IPS-NIHi7 (cell line): Measurements from ENCODE around the gene ST6GALNAC3.
"Not testable (repeated sequence)": the region's sequence is repeated elsewhere in the genome, so short reads cannot be mapped to it uniquely, and the experiment has no call there.

Experiments used
- DNase-seq: peaks from one replicate; pipeline ENCODE4 v3.0.0; 2012; ENCODE audit warnings: mixed read lengths; ENCODE audit errors: extremely low spot score

Gene ST6GALNAC3

GRCh38 chr1:76340056-76340455, 265.5 kb downstream of the ST6GALNAC3 start:
- no peak for DNase-seq

- not testable (repeated sequence) for DNase-seq
These were observed 267.3 kb downstream of the ST6GALNAC3 start for GRCh38 chr1:76341816-76342215.

- DNase-seq, result no peak
These were observed 268.8 kb downstream of the ST6GALNAC3 start for GRCh38 chr1:76343356-76343755.

GRCh38 chr1:76351655-76352054, 277.1 kb downstream of the ST6GALNAC3 start:
- no peak for DNase-seq

GRCh38 chr1:76352741-76353435, 278.3 kb downstream of the ST6GALNAC3 start:
- no peak for DNase-seq

- no peak for DNase-seq
These were observed 279.7 kb downstream of the ST6GALNAC3 start for GRCh38 chr1:76354236-76354635.

DNA sequence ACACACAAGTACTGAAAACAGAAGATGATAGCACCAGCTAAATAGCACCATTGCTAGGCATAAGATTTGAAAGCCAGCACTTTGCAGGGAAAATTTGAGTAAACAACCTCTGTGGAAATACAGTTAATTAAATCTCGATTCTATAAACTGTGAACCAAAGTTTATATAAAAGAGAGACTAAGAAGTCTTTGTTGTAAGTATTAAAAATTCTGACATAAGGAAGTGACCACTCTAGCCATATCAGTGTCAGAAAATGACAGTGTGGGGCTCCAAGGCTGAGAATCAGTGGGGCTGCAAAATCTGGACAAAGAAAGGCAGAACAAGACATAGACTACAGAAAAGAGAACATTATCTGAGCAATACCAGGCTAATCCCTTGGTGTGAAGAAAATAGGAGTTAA, 292.2 kb downstream of the ST6GALNAC3 start:
- no peak for DNase-seq

DNA sequence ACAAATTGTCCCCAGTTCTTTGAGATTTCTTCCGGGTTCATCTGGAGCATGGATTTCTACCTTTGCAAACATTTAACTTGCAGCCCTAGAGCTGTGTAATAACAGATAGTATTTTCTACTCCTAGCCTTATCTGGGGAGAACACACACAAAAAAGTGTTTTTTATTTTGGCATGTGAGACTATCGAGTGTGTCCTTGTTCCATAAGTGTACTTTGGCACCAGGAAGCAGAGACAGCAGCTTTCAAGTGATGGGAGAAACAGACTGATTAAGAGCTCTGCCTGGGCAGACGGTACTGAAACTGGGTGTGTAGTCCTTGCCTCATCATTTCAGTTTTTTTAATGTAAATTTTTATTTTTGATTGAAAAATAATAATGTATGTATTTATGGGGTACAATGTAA, 297.4 kb downstream of the ST6GALNAC3 start:
- no peak for DNase-seq

GRCh38 chr1:76374086-76374485, 299.5 kb downstream of the ST6GALNAC3 start:
- no peak for DNase-seq

- no peak for DNase-seq
These were observed 302.7 kb downstream of the ST6GALNAC3 start for GRCh38 chr1:76377247-76377646.

GRCh38 chr1:76379506-76379905, 305.0 kb downstream of the ST6GALNAC3 start:
- no peak for DNase-seq

- DNase-seq, result no peak
These were observed 307.0 kb downstream of the ST6GALNAC3 start for GRCh38 chr1:76381450-76382097.

DNA sequence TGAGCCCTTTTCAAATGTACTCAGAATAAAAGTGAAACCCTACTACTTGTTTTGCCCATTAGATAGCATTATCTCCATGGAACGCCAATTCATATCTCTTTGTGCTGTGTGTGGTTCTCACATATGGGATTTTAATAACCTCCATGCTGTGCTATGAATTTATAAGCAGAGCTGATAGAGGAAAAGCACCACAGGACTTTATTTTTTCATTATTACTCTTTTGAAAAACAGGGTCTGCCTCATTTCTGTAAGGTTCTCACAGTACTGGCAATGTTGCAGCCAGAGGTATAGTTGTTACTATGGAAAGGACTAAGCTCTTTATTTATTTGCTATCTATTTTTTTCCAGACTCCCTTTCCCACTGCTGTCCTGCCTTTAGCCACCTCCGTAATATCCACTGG, 313.7 kb downstream of the ST6GALNAC3 start:
- no peak for DNase-seq

- DNase-seq, result no peak
These were observed 315.9 kb downstream of the ST6GALNAC3 start for GRCh38 chr1:76390456-76390855.

- DNase-seq, result no peak
These were observed 320.5 kb downstream of the ST6GALNAC3 start for GRCh38 chr1:76395059-76395458.

DNA sequence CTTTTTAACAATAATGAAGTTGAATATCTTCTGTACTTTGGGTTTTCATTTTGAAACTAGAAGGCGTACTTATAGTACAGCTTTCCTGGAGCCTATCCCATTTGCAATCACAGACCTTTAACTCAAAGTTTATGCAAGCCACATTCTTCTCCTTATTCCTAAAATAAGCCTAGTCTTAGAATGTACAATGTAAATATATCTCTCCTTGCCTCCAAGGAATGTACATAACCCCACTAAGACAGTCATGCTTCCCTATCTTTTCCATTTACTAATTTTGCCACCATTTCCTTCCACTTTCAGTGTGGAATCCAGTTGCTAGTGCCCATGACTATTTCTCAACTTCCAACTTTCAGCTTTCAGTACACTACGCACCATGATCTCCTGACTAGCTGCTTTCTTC, 327.6 kb downstream of the ST6GALNAC3 start:
- no peak for DNase-seq

DNA sequence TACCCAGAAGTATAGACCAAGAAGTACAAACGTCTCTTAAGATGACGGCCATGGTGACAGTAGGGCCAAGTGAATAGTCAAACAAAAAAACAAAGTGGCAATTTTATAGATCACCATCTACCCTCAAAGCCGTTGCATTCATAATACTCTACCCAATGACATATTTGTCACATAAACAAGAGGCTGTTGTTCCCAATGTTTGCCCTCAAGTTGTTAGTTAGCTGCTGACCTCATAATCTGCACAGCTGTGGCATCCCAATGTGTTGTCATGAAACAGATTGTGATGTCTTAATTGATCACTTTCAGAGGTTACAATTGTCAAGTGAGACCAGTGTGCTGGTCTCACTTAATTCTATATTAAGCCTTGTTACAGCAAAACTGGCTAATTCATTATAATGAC, 333.8 kb downstream of the ST6GALNAC3 start:
- DNase-seq, result no peak

DNA sequence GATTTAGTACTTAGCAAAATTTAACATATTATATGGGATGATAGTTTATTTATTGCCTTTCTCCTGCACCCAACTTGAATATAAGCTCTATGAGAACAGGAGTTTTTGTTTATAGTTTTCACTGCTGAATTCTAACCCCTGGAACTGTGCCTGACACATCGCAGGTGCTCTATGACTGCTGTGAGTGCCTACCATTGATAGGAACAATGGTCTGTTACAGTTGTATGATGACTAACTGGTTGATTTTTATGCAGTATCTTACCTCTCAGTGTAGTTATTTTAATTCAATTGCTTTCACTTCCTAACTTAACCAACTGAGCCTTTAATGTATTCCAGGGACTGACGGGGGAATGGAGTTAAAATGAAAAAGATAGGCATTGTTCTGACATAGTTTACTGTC, 336.0 kb downstream of the ST6GALNAC3 start:
- DNase-seq, result no peak

- DNase-seq, result no peak
These were observed 344.0 kb downstream of the ST6GALNAC3 start for GRCh38 chr1:76418531-76418930.

- DNase-seq, result no peak
These were observed 345.1 kb downstream of the ST6GALNAC3 start for GRCh38 chr1:76419603-76420002.

GRCh38 chr1:76425201-76426145, 350.9 kb downstream of the ST6GALNAC3 start:
- DNase-seq, result no peak

GRCh38 chr1:76426606-76427005, 352.1 kb downstream of the ST6GALNAC3 start:
- no peak for DNase-seq
